Measurements from ENCODE around the gene CDH15.

DNA sequence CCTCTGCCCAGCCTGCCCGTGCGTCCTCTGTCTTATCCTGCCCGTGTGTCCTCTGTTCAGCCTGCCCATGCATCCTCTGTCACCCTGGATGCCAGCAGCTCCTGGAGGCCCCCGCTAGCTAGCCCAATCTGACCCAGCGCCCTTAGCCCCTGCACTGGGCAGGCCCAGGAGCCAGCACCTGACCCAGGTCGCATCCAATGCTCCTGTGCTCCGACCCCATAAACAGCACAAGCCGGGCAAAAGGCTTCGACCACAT, 13.1 kb downstream of the CDH15 start:
- no peak for TF ChIP-seq POLR2A (IDR thresholded peaks at IDR 0.05)
- TF ChIP-seq, protein P1, sequence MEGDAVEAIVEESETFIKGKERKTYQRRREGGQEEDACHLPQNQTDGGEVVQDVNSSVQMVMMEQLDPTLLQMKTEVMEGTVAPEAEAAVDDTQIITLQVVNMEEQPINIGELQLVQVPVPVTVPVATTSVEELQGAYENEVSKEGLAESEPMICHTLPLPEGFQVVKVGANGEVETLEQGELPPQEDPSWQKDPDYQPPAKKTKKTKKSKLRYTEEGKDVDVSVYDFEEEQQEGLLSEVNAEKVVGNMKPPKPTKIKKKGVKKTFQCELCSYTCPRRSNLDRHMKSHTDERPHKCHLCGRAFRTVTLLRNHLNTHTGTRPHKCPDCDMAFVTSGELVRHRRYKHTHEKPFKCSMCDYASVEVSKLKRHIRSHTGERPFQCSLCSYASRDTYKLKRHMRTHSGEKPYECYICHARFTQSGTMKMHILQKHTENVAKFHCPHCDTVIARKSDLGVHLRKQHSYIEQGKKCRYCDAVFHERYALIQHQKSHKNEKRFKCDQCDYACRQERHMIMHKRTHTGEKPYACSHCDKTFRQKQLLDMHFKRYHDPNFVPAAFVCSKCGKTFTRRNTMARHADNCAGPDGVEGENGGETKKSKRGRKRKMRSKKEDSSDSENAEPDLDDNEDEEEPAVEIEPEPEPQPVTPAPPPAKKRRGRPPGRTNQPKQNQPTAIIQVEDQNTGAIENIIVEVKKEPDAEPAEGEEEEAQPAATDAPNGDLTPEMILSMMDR (IDR thresholded peaks at IDR 0.05), result no peak

Measured in Peyer's patch (tissue), 4 donors.